K562 (cell line): ENCODE measurements around the gene CCNY. TPM values are rescaled to one million over a fixed set of nuclear protein-coding genes. Genes with fewer than 3 reads are reported as not detected.
A peak's percentile ranks its signal among the peaks of the same experiment; 100 is the strongest.

Experiments
- BRD9 ChIP-seq: fragments of 450-650 bp; IDR thresholded peaks from 2 replicates; pipeline ENCODE4 v1.6.1; 2018; ENCODE audit warnings: low read depth; ENCODE audit not compliant: partially characterized antibody
- COPS2 ChIP-seq: fragments of 450-650 bp; conservative IDR thresholded peaks from 2 replicates; pipeline ENCODE4 v1.6.1; 2016; ENCODE audit warnings: mild to moderate bottlenecking, moderate library complexity
- CTBP1 ChIP-seq: fragments of 450-650 bp; IDR thresholded peaks from 2 replicates; pipeline ENCODE4 v1.6.1; 2016; ENCODE audit warnings: borderline replicate concordance
- FIP1L1 ChIP-seq: fragments of 200-400 bp; formaldehyde crosslinking; IDR thresholded peaks from 2 replicates; pipeline ENCODE4 v1.6.1; 2018; ENCODE audit warnings: mild to moderate bottlenecking, low read depth, low read length; ENCODE audit not compliant: poor library complexity, severe bottlenecking
- ILK ChIP-seq: fragments of 450-650 bp; IDR thresholded peaks from 2 replicates; pipeline ENCODE4 v1.6.1; 2016; ENCODE audit warnings: missing genetic modification characterization, low read depth, mild to moderate bottlenecking, missing compliant biosample characterization, moderate library complexity, borderline replicate concordance
- MYC ChIP-seq, 2 experiments: fragments of 250-450 bp in 1 of 2; sonication (Bioruptor Pico) in 1 of 2; IDR thresholded peaks; 2 replicates each; pipeline versions ENCODE4 v1.5.1 to v1.6.1; 2012 to 2021; ENCODE audit warnings: low read depth in 2 of 2, borderline replicate concordance in 1 of 2, improper control_type of control experiment in 1 of 2, low read length in 1 of 2, mild to moderate bottlenecking in 1 of 2, moderate library complexity in 1 of 2
- SMARCA4 ChIP-seq: fragments of 450-650 bp; IDR thresholded peaks from 2 replicates; pipeline ENCODE4 v1.6.1; 2016
- SOX6 ChIP-seq: fragments of 450-650 bp; IDR thresholded peaks from 2 replicates; pipeline ENCODE4 v1.6.1; 2014; ENCODE audit warnings: mild to moderate bottlenecking
- SREBF1 ChIP-seq: fragments of 150-350 bp; IDR thresholded peaks from 2 replicates; pipeline ENCODE4 v1.6.1; 2014; ENCODE audit warnings: antibody characterized with exemption, low read depth, low read length, borderline replicate concordance
- TAL1 ChIP-seq: fragments of 450-650 bp; IDR thresholded peaks from 2 replicates; pipeline ENCODE4 v1.6.1; 2016; ENCODE audit warnings: mild to moderate bottlenecking
- YBX1 ChIP-seq: fragments of 450-650 bp; IDR thresholded peaks from 2 replicates; pipeline ENCODE4 v1.7.1; 2016; ENCODE audit warnings: mild to moderate bottlenecking
- ZEB2 ChIP-seq: fragments of 450-650 bp; IDR thresholded peaks from 2 replicates; pipeline ENCODE4 v1.6.1; 2016
- ZNF444 ChIP-seq: fragments of 250-450 bp; sonication (Bioruptor Pico); IDR thresholded peaks from 2 replicates; pipeline ENCODE4 v1.4.0; 2020; ENCODE audit warnings: mild to moderate bottlenecking, moderate library complexity
- ZNF57 ChIP-seq: fragments of 450-650 bp; formaldehyde crosslinking; IDR thresholded peaks from 2 replicates; pipeline ENCODE4 v1.4.0; 2020; ENCODE audit warnings: mild to moderate bottlenecking, moderate library complexity
- ZNF583 ChIP-seq: fragments of 250-450 bp; sonication (Bioruptor Pico); IDR thresholded peaks from 2 replicates; pipeline ENCODE4 v1.4.0; 2020
- ZNF766 ChIP-seq: fragments of 200-800 bp; sonication (Bioruptor generic); conservative IDR thresholded peaks from 2 replicates; pipeline ENCODE4 v1.6.1; 2016; ENCODE audit warnings: missing genetic modification characterization, missing compliant biosample characterization
- ZNF77 ChIP-seq: fragments of 250-450 bp; sonication (Bioruptor Pico); IDR thresholded peaks from 2 replicates; pipeline ENCODE4 v1.5.0; 2020
- polyA plus RNA-seq, 8 experiments: library from polyadenylated mRNA; depleted of rRNA in 4 of 8; stranded (reverse) in 5 of 8; unstranded in 3 of 8; fragments of >200 nt; fragmentation: Nextera tagmentation in 2 of 8; fragmentation: Illumina TruSeq in 1 of 8; extraction: Ambion mirVana in 2 of 8; extraction: Trizol in 1 of 8; gene quantifications; 2 replicates each; pipeline versions ENCODE4 v1.2.1 to v1.2.3, GENCODE V29; 2011 to 2014; ENCODE audit warnings: inconsistent platforms in 1 of 8, missing spikeins in 1 of 8
- total RNA-seq, 7 experiments: library from RNA; depleted of rRNA in 6 of 7; stranded (reverse); fragments of >200 nt in 6 of 7; fragmentation: Illumina TruSeq in 2 of 7; extraction: Trizol in 2 of 7; gene quantifications; 2 replicates each; pipeline versions ENCODE4 v1.2.1 to v1.2.3, GENCODE V29; 2011 to 2021; ENCODE audit warnings: low replicate concordance in 1 of 7
- TF ChIP-seq, protein P1 (sequence below): fragments of 250-450 bp; sonication (Bioruptor Pico); IDR thresholded peaks from 2 replicates; pipeline ENCODE4 v1.4.0; 2020; ENCODE audit warnings: mild to moderate bottlenecking
- TF ChIP-seq, protein P2 (sequence below): fragments of 450-650 bp; IDR thresholded peaks from 2 replicates; pipeline ENCODE4 v1.6.1; 2016; ENCODE audit warnings: missing biosample characterization, missing genetic modification characterization
- TF ChIP-seq, protein P3 (sequence below), 2 experiments: fragments of 450-650 bp in 1 of 2; sonication (generic) in 1 of 2; formaldehyde crosslinking in 1 of 2; IDR thresholded peaks in 1 of 2; conservative IDR thresholded peaks in 1 of 2; 2 replicates each; pipeline versions ENCODE4 v1.6.1 to v1.8.1; 2016 to 2023; ENCODE audit warnings: mild to moderate bottlenecking in 2 of 2, moderate library complexity in 2 of 2, inconsistent platforms in 1 of 2, missing genetic modification reagents in 1 of 2
- TF ChIP-seq, protein P4 (sequence below): fragments of 450-650 bp; IDR thresholded peaks from one replicate; pipeline ENCODE4 v1.6.1; 2018; ENCODE audit warnings: mild to moderate bottlenecking, moderate library complexity; ENCODE audit not compliant: partially characterized antibody

The CCNY gene
- total and polyA plus RNA-seq, 9 of the 15 experiments (the other 6 are each of a cell fraction or from before 2014, with no cell fraction given), result 8.4 to 109 (median 38.6) TPM

DNA sequence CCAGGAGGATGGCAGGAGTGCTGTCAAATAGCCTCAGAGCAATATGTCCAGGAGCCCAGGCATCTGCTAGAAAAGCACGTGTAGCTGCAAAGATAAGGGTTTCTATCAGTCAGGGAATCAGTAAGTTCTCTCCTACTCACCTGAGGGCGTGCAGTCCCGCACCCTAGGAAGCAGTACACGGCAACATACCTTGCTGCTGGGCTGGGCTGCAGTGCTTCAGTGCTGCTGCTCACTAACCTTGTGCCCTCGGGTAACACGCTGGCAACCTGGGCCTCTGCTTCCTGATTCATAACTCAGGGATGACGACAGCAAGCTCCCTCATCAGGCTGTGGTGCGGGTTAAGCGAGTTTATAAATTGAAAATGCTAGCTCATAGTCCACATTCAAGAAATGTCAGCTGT, 29.5 kb upstream of the CCNY start (continued):
- TF ChIP-seq, protein P1, sequence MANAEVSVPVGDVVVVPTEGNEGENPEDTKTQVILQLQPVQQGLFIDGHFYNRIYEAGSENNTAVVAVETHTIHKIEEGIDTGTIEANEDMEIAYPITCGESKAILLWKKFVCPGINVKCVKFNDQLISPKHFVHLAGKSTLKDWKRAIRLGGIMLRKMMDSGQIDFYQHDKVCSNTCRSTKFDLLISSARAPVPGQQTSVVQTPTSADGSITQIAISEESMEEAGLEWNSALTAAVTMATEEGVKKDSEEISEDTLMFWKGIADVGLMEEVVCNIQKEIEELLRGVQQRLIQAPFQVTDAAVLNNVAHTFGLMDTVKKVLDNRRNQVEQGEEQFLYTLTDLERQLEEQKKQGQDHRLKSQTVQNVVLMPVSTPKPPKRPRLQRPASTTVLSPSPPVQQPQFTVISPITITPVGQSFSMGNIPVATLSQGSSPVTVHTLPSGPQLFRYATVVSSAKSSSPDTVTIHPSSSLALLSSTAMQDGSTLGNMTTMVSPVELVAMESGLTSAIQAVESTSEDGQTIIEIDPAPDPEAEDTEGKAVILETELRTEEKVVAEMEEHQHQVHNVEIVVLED (CRISPR knock-in tag), result no peak
- peak; percentile 48 for TF ChIP-seq TAL1
- no peak for TF ChIP-seq ZNF77 (CRISPR knock-in tag)
- TF ChIP-seq COPS2, result no peak
- TF ChIP-seq ZNF766 (CRISPR knock-in tag), result no peak
- peak; percentile 64 for TF ChIP-seq ZEB2
- TF ChIP-seq, protein P2, sequence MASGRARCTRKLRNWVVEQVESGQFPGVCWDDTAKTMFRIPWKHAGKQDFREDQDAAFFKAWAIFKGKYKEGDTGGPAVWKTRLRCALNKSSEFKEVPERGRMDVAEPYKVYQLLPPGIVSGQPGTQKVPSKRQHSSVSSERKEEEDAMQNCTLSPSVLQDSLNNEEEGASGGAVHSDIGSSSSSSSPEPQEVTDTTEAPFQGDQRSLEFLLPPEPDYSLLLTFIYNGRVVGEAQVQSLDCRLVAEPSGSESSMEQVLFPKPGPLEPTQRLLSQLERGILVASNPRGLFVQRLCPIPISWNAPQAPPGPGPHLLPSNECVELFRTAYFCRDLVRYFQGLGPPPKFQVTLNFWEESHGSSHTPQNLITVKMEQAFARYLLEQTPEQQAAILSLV, result no peak
- no peak for TF ChIP-seq ILK (tag)
- no peak for TF ChIP-seq ZNF444 (CRISPR knock-in tag)
- TF ChIP-seq, protein P3, sequence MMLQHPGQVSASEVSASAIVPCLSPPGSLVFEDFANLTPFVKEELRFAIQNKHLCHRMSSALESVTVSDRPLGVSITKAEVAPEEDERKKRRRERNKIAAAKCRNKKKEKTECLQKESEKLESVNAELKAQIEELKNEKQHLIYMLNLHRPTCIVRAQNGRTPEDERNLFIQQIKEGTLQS (IDR thresholded peaks at IDR 0.05), result peak; percentile 44; the same call in 1 of the 2 replicates
- TF ChIP-seq, protein P3 (CRISPR knock-in tag; conservative IDR thresholded peaks at IDR 0.05), result no peak
- TF ChIP-seq SREBF1, result no peak
- no peak for TF ChIP-seq YBX1
- TF ChIP-seq BRD9, result no peak
- 0 out of 2 replicates have a peak, but pooled peaks have one; percentile 22 for TF ChIP-seq MYC (IDR thresholded peaks at IDR 0.05; ENCODE audit: low read depth, low read length)
- TF ChIP-seq MYC (CRISPR knock-in tag; IDR thresholded peaks at IDR 0.05; ENCODE audit: borderline replicate concordance, low read depth), result no peak
- no peak for TF ChIP-seq FIP1L1
- TF ChIP-seq SOX6, result 0 out of 2 replicates have a peak, but pooled peaks have one; percentile 10
- TF ChIP-seq, protein P4, sequence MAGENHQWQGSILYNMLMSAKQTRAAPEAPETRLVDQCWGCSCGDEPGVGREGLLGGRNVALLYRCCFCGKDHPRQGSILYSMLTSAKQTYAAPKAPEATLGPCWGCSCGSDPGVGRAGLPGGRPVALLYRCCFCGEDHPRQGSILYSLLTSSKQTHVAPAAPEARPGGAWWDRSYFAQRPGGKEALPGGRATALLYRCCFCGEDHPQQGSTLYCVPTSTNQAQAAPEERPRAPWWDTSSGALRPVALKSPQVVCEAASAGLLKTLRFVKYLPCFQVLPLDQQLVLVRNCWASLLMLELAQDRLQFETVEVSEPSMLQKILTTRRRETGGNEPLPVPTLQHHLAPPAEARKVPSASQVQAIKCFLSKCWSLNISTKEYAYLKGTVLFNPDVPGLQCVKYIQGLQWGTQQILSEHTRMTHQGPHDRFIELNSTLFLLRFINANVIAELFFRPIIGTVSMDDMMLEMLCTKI, result no peak
- TF ChIP-seq CTBP1, result peak; percentile 67; the same call in 1 of the 2 replicates
- TF ChIP-seq ZNF57 (CRISPR knock-in tag), result no peak
- no peak for TF ChIP-seq ZNF583
- no peak; the same call in 1 of the 2 replicates for TF ChIP-seq SMARCA4
